Measurements from ENCODE around the gene CENPB.

CENPB gene

DNA sequence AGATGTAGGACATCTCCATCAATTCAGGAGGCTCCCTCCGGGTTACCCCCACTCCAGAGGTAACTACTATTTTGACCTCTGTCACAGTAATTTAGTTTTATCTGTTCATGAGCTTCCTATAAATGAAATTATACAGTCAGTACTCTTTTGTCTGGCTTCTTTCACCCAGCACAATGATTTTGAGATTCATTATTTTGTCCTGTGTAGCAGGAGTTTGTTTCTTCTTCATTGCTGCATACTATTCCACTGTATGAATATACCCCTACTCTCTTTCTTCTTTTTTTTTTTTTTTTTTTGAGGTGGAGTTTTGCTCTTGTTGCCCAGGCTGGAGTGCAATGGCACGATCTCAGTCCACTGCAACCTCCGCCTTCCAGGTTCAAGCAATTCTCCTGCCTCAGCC lies 22.0 kb upstream of the CENPB start:
- DNase-seq (ENCODE audit: extremely low read depth, low read depth): no peak
- no peak for TF ChIP-seq CTCF (IDR thresholded peaks at IDR 0.05; ENCODE audit: low read depth, low read length, missing control alignments)
- H3K4me3 ChIP-seq (replicated peaks; ENCODE audit: low read depth, low read length): no peak overlapping the region

- no peak for TF ChIP-seq CTCF (IDR thresholded peaks at IDR 0.05; ENCODE audit: low read depth, low read length, missing control alignments)
- no peak for DNase-seq (ENCODE audit: extremely low read depth, low read depth)
- H3K4me3 ChIP-seq (replicated peaks; ENCODE audit: low read depth, low read length): no peak overlapping the region
Observed at GRCh38 chr20:3804781-3805180, 18.2 kb upstream of the CENPB start.

DNA sequence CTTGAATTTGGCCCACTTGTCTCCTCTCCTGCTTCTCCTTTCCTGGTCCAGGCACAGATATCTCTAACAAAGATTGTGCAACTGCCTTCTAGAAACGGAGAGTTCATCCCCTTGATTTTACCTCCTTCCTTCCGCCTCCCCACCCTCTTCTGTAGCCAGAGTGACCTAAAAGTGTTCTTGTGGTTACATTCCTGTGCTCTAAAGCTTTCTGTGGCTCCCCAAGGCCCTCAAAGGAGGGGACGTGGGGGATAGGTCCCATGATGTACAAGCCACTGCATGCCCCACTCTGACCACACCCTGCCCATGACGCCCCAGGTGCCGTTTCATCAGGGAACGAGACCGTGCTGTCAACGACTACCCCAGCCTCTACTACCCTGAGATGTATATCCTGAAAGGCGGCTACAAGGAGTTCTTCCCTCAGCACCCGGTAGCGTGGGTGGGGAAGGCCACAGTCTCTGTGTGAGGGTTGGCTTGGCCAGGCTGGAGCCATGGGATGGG lies 17.8 kb upstream of the CENPB start:
- TF ChIP-seq CTCF (IDR thresholded peaks at IDR 0.05; ENCODE audit: low read depth, low read length, missing control alignments): no peak
- no peak for DNase-seq (ENCODE audit: extremely low read depth, low read depth)
- no peak overlapping the region for H3K4me3 ChIP-seq (replicated peaks; ENCODE audit: low read depth, low read length)

GRCh38 chr20:3803854-3804253 lies 17.3 kb upstream of the CENPB start:
- no peak overlapping the region for H3K4me3 ChIP-seq (replicated peaks; ENCODE audit: low read depth, low read length)
- no peak for DNase-seq (ENCODE audit: extremely low read depth, low read depth)
- no peak for TF ChIP-seq CTCF (IDR thresholded peaks at IDR 0.05; ENCODE audit: low read depth, low read length, missing control alignments)

- DNase-seq (ENCODE audit: extremely low read depth, low read depth): no peak
- H3K4me3 ChIP-seq (replicated peaks; ENCODE audit: low read depth, low read length): no peak overlapping the region
- TF ChIP-seq CTCF (IDR thresholded peaks at IDR 0.05; ENCODE audit: low read depth, low read length, missing control alignments): no peak
Observed at GRCh38 chr20:3803289-3803688, 16.7 kb upstream of the CENPB start.

GRCh38 chr20:3802524-3803239 lies 16.1 kb upstream of the CENPB start:
- TF ChIP-seq CTCF (IDR thresholded peaks at IDR 0.05; ENCODE audit: low read depth, low read length, missing control alignments): no peak
- no peak overlapping the region for H3K4me3 ChIP-seq (replicated peaks; ENCODE audit: low read depth, low read length)
- DNase-seq (ENCODE audit: extremely low read depth, low read depth): no peak

- no peak for DNase-seq (ENCODE audit: extremely low read depth, low read depth)
- TF ChIP-seq CTCF (IDR thresholded peaks at IDR 0.05; ENCODE audit: low read depth, low read length, missing control alignments): no peak
- no peak overlapping the region for H3K4me3 ChIP-seq (replicated peaks; ENCODE audit: low read depth, low read length)
Observed at GRCh38 chr20:3801846-3802245, 15.3 kb upstream of the CENPB start.
